ENCODE data around the gene FKBP4.

Gene FKBP4

DNA sequence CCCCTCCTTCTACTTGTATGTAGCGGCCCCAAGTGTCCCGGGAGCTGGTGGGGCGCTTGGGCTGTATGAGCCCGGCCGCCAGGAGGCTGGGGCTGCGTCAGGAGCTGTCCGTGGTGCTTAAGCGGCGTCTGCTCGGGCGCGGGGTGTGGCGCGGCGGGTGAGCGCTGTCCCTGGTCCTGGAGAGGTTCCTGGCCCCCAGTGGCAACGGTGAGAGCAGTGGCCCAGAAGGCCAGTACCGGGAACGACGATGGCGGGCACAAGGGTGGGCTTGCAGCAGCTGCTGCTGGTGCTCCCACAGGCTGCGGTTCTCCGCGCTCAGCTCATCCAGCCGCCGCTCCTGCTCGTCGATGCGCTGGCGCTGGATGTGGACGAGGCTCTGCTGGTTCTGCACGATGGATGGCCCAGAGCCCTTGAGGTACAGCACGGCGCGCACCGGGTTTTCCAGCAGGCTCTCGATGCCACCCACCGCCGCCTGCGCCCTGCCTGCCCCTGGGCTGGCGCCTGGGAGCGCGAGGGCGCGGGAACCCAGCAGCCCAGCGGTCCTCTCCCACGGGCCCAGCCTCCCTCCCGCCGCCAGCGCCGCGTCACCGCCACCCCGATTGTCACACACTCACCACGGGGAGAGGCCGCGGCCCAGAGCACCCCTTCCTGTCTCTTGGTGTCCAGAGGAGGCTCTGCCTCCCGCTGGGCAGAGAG lies 41.9 kb upstream of the FKBP4 start:
- peaks cover 0 to 6% (median 4%) of the 10 kb centered on the region in 4 experiments for H3K4me1 ChIP-seq (ENCODE audit: control extremely low read depth in 1 of 4, control insufficient read depth in 4 of 4, insufficient read depth in 4 of 4, low read length in 3 of 4)
- no peaks in the 10 kb centered on the region for H3K36me3 ChIP-seq (ENCODE audit: control insufficient read depth in 4 of 4, insufficient read depth in 4 of 4, low read length in 3 of 4)
- ChIA-PET POLR2A (interaction anchor here (1.2 kb wide), 1 partner anchor 61 kb away, joined by 4 read pairs; no protein-coding TSS in a partner anchor), CTCF (interaction anchor here (1.5 to 5.6 kb wide), 4 partner anchors 13 to 70 kb away, joined by 4 to 21 read pairs (median 10); no protein-coding TSS in a partner anchor)
- H3K9me3 ChIP-seq (ENCODE audit: control extremely low read depth in 1 of 5, control insufficient read depth in 4 of 5, insufficient read depth in 2 of 5, low read depth in 1 of 5, low read length in 4 of 5), result no peaks in the 10 kb centered on the region
- H3K4me3 ChIP-seq (ENCODE audit: control insufficient read depth in 1 of 7, extremely low read depth in 1 of 7, insufficient read depth in 4 of 7, low read depth in 2 of 7, low read length in 6 of 7), result no peak overlapping the region
- DNase-seq, result peak; percentile 80 to 91 (median 90)
- WGBS (ENCODE audit: insufficient coverage), result 5% methylated on average over 49 of the region's 58 CpGs
- H3K27me3 ChIP-seq (replicated peaks in 2 of 5; ENCODE audit: control insufficient read depth in 4 of 5, insufficient read depth in 5 of 5, low read length in 4 of 5), result peaks cover 3 to 36% (median 10%) of the 10 kb centered on the region in 5 experiments
- no peak overlapping the region for H3K27ac ChIP-seq (ENCODE audit: insufficient read depth in 1 of 2, low read depth in 1 of 2, low read length in 2 of 2, poor library complexity in 1 of 2, severe bottlenecking in 2 of 2)

GRCh38 chr12:2753536-2753935 lies 41.2 kb upstream of the FKBP4 start:
- DNase-seq, result no peak
- ChIA-PET POLR2A (no interaction called here), CTCF (interaction anchor here (2.3 to 5.6 kb wide), 2 partner anchors 14 to 31 kb away, joined by 6 to 21 read pairs; no protein-coding TSS in a partner anchor)
- Histone ChIP-seq H3K27me3 (replicated peaks in 2 of 5; ENCODE audit: control insufficient read depth in 4 of 5, insufficient read depth in 5 of 5, low read length in 4 of 5) (peaks cover 3 to 36% (median 10%) of the 10 kb centered on the region in 5 experiments), H3K9me3 (ENCODE audit: control extremely low read depth in 1 of 5, control insufficient read depth in 4 of 5, insufficient read depth in 2 of 5, low read depth in 1 of 5, low read length in 4 of 5) (no peaks in the 10 kb centered on the region), H3K36me3 (ENCODE audit: control insufficient read depth in 4 of 4, insufficient read depth in 4 of 4, low read length in 3 of 4) (no peaks in the 10 kb centered on the region), H3K4me3 (ENCODE audit: control insufficient read depth in 1 of 7, extremely low read depth in 1 of 7, insufficient read depth in 4 of 7, low read depth in 2 of 7, low read length in 6 of 7) (no peak overlapping the region), H3K4me1 (ENCODE audit: control extremely low read depth in 1 of 4, control insufficient read depth in 4 of 4, insufficient read depth in 4 of 4, low read length in 3 of 4) (peaks cover 0 to 6% (median 4%) of the 10 kb centered on the region in 4 experiments), H3K27ac (ENCODE audit: insufficient read depth in 1 of 2, low read depth in 1 of 2, low read length in 2 of 2, poor library complexity in 1 of 2, severe bottlenecking in 2 of 2) (no peak overlapping the region)
- WGBS (ENCODE audit: insufficient coverage), result 57% methylated on average over 7 of the region's 8 CpGs

DNA sequence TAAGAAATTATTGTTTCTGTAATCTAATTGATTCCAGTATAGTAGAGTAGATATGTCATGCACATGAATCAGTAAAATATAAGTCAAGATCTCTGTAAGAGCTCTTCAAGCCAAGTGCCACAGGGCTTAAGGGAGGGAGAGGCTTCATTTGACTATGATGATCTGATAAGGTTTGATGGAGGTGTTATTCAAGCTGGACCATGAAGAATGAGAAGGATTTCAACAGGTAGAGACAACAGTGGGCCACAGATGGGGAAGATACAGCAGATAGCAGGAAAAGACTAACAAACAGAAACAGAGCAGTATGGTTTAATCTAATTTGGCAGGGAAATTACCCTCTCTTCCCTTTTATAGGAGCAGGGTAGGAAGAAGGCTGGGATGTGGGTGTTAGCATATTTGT lies 40.6 kb upstream of the FKBP4 start:
- Histone ChIP-seq H3K4me3 (ENCODE audit: control insufficient read depth in 1 of 7, extremely low read depth in 1 of 7, insufficient read depth in 4 of 7, low read depth in 2 of 7, low read length in 6 of 7) (no peak overlapping the region), H3K9me3 (ENCODE audit: control extremely low read depth in 1 of 5, control insufficient read depth in 4 of 5, insufficient read depth in 2 of 5, low read depth in 1 of 5, low read length in 4 of 5) (no peaks in the 10 kb centered on the region), H3K27me3 (replicated peaks in 2 of 5; ENCODE audit: control insufficient read depth in 4 of 5, insufficient read depth in 5 of 5, low read length in 4 of 5) (peaks cover 3 to 36% (median 10%) of the 10 kb centered on the region in 5 experiments), H3K4me1 (ENCODE audit: control extremely low read depth in 1 of 4, control insufficient read depth in 4 of 4, insufficient read depth in 4 of 4, low read length in 3 of 4) (peaks cover 0 to 6% (median 4%) of the 10 kb centered on the region in 4 experiments), H3K27ac (ENCODE audit: insufficient read depth in 1 of 2, low read depth in 1 of 2, low read length in 2 of 2, poor library complexity in 1 of 2, severe bottlenecking in 2 of 2) (no peak overlapping the region), H3K36me3 (ENCODE audit: control insufficient read depth in 4 of 4, insufficient read depth in 4 of 4, low read length in 3 of 4) (no peaks in the 10 kb centered on the region)
- DNase-seq, result no peak
- ChIA-PET POLR2A (no interaction called here), CTCF (no interaction called here)

DNA sequence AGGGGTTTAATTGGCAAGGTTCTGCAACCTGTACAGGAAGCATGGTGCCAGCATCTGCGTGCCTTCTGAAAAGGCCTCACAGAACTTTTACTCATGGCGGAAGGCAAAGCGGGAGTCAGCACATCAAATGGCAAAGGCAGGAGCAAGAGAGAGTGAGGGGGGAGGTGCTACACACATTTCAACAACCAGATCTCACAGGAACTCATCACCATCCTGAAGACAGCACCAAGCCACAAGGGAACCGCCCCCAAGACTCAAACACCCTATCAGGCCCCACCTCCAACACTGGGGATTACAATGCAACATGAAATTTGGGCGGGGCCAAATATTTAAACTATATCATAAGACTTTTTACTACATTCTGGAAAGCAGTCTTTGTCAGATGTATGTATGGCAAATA lies 38.0 kb upstream of the FKBP4 start:
- WGBS (ENCODE audit: insufficient coverage), result 100% methylated on average over 1 of the region's 5 CpGs
- no peak for DNase-seq
- Histone ChIP-seq H3K9me3 (ENCODE audit: control extremely low read depth in 1 of 5, control insufficient read depth in 4 of 5, insufficient read depth in 2 of 5, low read depth in 1 of 5, low read length in 4 of 5) (no peaks in the 10 kb centered on the region), H3K27me3 (replicated peaks in 2 of 5; ENCODE audit: control insufficient read depth in 4 of 5, insufficient read depth in 5 of 5, low read length in 4 of 5) (peaks cover 3 to 31% (median 10%) of the 10 kb centered on the region in 5 experiments), H3K4me3 (ENCODE audit: control insufficient read depth in 1 of 7, extremely low read depth in 1 of 7, insufficient read depth in 4 of 7, low read depth in 2 of 7, low read length in 6 of 7) (no peak overlapping the region), H3K4me1 (ENCODE audit: control extremely low read depth in 1 of 4, control insufficient read depth in 4 of 4, insufficient read depth in 4 of 4, low read length in 3 of 4) (peaks cover 0 to 6% (median 4%) of the 10 kb centered on the region in 4 experiments), H3K27ac (ENCODE audit: insufficient read depth in 1 of 2, low read depth in 1 of 2, low read length in 2 of 2, poor library complexity in 1 of 2, severe bottlenecking in 2 of 2) (no peak overlapping the region), H3K36me3 (ENCODE audit: control insufficient read depth in 4 of 4, insufficient read depth in 4 of 4, low read length in 3 of 4) (no peaks in the 10 kb centered on the region)
- CTCF ChIA-PET, result no interaction called here
- POLR2A ChIA-PET, result no interaction called here

DNA sequence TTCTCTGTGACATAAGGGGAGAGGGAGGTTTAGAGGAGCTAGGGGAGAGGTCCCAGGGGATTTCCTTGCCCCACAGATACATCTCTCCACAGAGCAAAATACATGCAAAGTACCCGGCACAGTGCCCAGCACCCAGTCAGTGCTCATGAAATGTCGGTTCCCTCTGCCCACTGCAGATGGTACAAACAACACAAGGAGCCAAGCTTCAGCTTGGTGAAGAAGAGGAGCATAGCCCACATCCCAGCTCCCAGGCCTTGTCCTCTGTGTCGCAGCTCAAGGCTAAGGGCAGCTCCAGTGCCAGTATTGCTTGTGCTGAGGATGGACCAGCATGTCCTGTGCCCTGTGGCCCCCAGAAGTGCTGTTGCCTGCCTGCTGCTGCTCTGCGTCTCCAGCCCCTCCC lies 35.0 kb upstream of the FKBP4 start:
- 93% methylated on average over 4 of the region's 4 CpGs for WGBS (ENCODE audit: insufficient coverage)
- POLR2A ChIA-PET, result no interaction called here

DNA sequence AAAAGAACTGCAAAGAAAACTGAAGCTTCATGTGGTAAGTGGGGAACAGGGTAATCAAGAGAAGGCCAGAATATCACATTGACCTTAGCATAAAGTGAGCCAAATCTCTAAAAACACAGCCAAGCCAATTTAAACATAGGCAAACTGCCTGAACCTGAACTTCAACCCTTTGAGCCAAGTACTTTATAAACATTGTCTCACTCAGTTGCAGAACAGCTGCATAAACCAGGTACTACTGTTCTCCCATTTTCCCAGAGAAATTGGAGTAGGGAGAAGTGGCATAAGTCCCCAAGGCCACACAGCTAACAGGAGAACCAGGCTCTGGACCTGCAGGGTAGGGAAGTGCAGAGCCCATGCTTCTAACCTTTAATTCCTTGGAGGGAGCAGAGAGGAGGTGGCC lies 30.4 kb upstream of the FKBP4 start:
- Histone ChIP-seq H3K4me1 (ENCODE audit: control extremely low read depth in 1 of 4, control insufficient read depth in 4 of 4, insufficient read depth in 4 of 4, low read length in 3 of 4) (no peaks in the 10 kb centered on the region), H3K27ac (ENCODE audit: insufficient read depth in 1 of 2, low read depth in 1 of 2, low read length in 2 of 2, poor library complexity in 1 of 2, severe bottlenecking in 2 of 2) (no peak overlapping the region), H3K36me3 (ENCODE audit: control insufficient read depth in 4 of 4, insufficient read depth in 4 of 4, low read length in 3 of 4) (no peaks in the 10 kb centered on the region), H3K4me3 (ENCODE audit: control insufficient read depth in 1 of 7, extremely low read depth in 1 of 7, insufficient read depth in 4 of 7, low read depth in 2 of 7, low read length in 6 of 7) (no peak overlapping the region), H3K27me3 (replicated peaks in 2 of 5; ENCODE audit: control insufficient read depth in 4 of 5, insufficient read depth in 5 of 5, low read length in 4 of 5) (peaks cover 0 to 2% (median 0%) of the 10 kb centered on the region in 5 experiments), H3K9me3 (ENCODE audit: control extremely low read depth in 1 of 5, control insufficient read depth in 4 of 5, insufficient read depth in 2 of 5, low read depth in 1 of 5, low read length in 4 of 5) (no peaks in the 10 kb centered on the region)
- DNase-seq, result no peak
- CTCF ChIA-PET, result interaction anchor here (0.9 kb wide), 1 partner anchor 19 kb away, joined by 3 read pairs; no protein-coding TSS in a partner anchor
- POLR2A ChIA-PET, result no interaction called here

More for the DNA sequence above, 35.0 kb upstream of the FKBP4 start:
- CTCF ChIA-PET, result interaction anchor here (0.9 to 1.8 kb wide), 3 partner anchors 8 to 20 kb away, joined by 3 to 5 read pairs (median 4); no protein-coding TSS in a partner anchor
- Histone ChIP-seq H3K27ac (ENCODE audit: insufficient read depth in 1 of 2, low read depth in 1 of 2, low read length in 2 of 2, poor library complexity in 1 of 2, severe bottlenecking in 2 of 2) (no peak overlapping the region), H3K4me3 (ENCODE audit: control insufficient read depth in 1 of 7, extremely low read depth in 1 of 7, insufficient read depth in 4 of 7, low read depth in 2 of 7, low read length in 6 of 7) (no peak overlapping the region), H3K27me3 (replicated peaks in 2 of 5; ENCODE audit: control insufficient read depth in 4 of 5, insufficient read depth in 5 of 5, low read length in 4 of 5) (peaks cover 0 to 4% (median 3%) of the 10 kb centered on the region in 5 experiments), H3K9me3 (ENCODE audit: control extremely low read depth in 1 of 5, control insufficient read depth in 4 of 5, insufficient read depth in 2 of 5, low read depth in 1 of 5, low read length in 4 of 5) (no peaks in the 10 kb centered on the region), H3K4me1 (ENCODE audit: control extremely low read depth in 1 of 4, control insufficient read depth in 4 of 4, insufficient read depth in 4 of 4, low read length in 3 of 4) (no peaks in the 10 kb centered on the region), H3K36me3 (ENCODE audit: control insufficient read depth in 4 of 4, insufficient read depth in 4 of 4, low read length in 3 of 4) (no peaks in the 10 kb centered on the region)
- DNase-seq, result no peak

DNA sequence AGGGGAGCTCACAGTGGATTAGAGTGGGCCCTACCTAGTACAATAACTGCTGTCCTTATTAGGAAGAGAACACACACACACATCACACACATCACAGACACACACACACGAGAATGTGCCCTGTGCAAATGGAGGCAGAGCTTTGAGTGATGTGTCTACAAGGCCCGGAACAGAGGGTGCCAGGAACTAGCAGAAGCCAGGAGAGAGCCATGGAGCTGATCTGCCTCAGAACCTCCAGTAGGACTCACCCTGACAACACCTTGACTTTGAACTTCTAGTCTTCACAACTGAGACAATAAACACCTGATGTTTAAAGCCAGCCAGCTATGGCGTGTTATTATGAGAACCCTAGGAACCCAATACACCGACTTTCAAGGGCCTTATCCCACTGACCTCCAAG lies 29.7 kb upstream of the FKBP4 start:
- CTCF ChIA-PET, result no interaction called here
- H3K9me3 ChIP-seq (ENCODE audit: control extremely low read depth in 1 of 5, control insufficient read depth in 4 of 5, insufficient read depth in 2 of 5, low read depth in 1 of 5, low read length in 4 of 5), result no peaks in the 10 kb centered on the region
- no peak for DNase-seq
- no peak overlapping the region for H3K27ac ChIP-seq (ENCODE audit: insufficient read depth in 1 of 2, low read depth in 1 of 2, low read length in 2 of 2, poor library complexity in 1 of 2, severe bottlenecking in 2 of 2)
- H3K36me3 ChIP-seq (ENCODE audit: control insufficient read depth in 4 of 4, insufficient read depth in 4 of 4, low read length in 3 of 4), result no peaks in the 10 kb centered on the region
- 93% methylated on average over 3 of the region's 4 CpGs for WGBS (ENCODE audit: insufficient coverage)
- peaks cover 0 to 2% (median 0%) of the 10 kb centered on the region in 5 experiments for H3K27me3 ChIP-seq (replicated peaks in 2 of 5; ENCODE audit: control insufficient read depth in 4 of 5, insufficient read depth in 5 of 5, low read length in 4 of 5)
- no peaks in the 10 kb centered on the region for H3K4me1 ChIP-seq (ENCODE audit: control extremely low read depth in 1 of 4, control insufficient read depth in 4 of 4, insufficient read depth in 4 of 4, low read length in 3 of 4)
- POLR2A ChIA-PET, result no interaction called here
- no peak overlapping the region for H3K4me3 ChIP-seq (ENCODE audit: control insufficient read depth in 1 of 7, extremely low read depth in 1 of 7, insufficient read depth in 4 of 7, low read depth in 2 of 7, low read length in 6 of 7)
